NT2/D1 (cell line): ENCODE data around the gene AKAP13.

Experiments
- SUZ12 ChIP-seq: IDR thresholded peaks from 2 replicates; pipeline ENCODE4 v1.6.1; 2011; ENCODE audit not compliant: insufficient read length, insufficient read depth; ENCODE audit errors: extremely low read depth
- ZNF274 ChIP-seq: IDR thresholded peaks from 2 replicates; pipeline ENCODE4 v1.6.1; 2011; ENCODE audit warnings: mild to moderate bottlenecking, low read depth, low read length

GRCh38 chr15:85388566-85389305, 8.3 kb downstream of the AKAP13 start:
- no peak for TF ChIP-seq SUZ12
- TF ChIP-seq ZNF274: no peak
